NCI-H2029 treated with DMSO at 0.1 percent for 48 hours (cell line): ENCODE results near the gene FUT4.
"Not testable (repeated sequence)": the region's sequence is repeated elsewhere in the genome, so short reads cannot be mapped to it uniquely, and the experiment has no call there.

Experiments used
- DNase-seq: peaks from one replicate; lab custom pipeline; 2025; lab: John Stamatoyannopoulos, UW

Gene FUT4

GRCh38 chr11:94543695-94544645 is at the start of gene FUT4:
FUT4 (plus strand) TSS chr11:94543921; CDS start chr11:94544134, 213 bp downstream.
- peak; percentile 83 for DNase-seq

- DNase-seq = no peak
These were observed 49.5 kb upstream of the FUT4 start for GRCh38 chr11:94494126-94494680.

- no peak for DNase-seq
These were observed 43.5 kb upstream of the FUT4 start for GRCh38 chr11:94500181-94500580.

GRCh38 chr11:94501522-94501921 is 42.2 kb upstream of the FUT4 start:
- no peak for DNase-seq

GRCh38 chr11:94504689-94505293 is 38.9 kb upstream of the FUT4 start:
- DNase-seq = peak; percentile 63

- not testable (repeated sequence) for DNase-seq
These were observed 37.2 kb upstream of the FUT4 start for GRCh38 chr11:94506513-94506912.

- DNase-seq = no peak
These were observed 36.2 kb upstream of the FUT4 start for GRCh38 chr11:94507485-94507884.

- peak; percentile 6 for DNase-seq
These were observed 31.6 kb upstream of the FUT4 start, which contains the start of gene C11orf97 for GRCh38 chr11:94511932-94512781. C11orf97 (plus strand) TSS chr11:94512461; CDS start chr11:94512529, 68 bp downstream.

GRCh38 chr11:94513091-94513490 is 30.6 kb upstream of the FUT4 start:
- peak; percentile 59 for DNase-seq

- no peak for DNase-seq
These were observed 28.3 kb upstream of the FUT4 start for GRCh38 chr11:94515398-94515797.

- DNase-seq = no peak
These were observed 27.0 kb upstream of the FUT4 start for GRCh38 chr11:94516725-94517124.

- DNase-seq = no peak
These were observed 25.4 kb upstream of the FUT4 start for GRCh38 chr11:94518300-94518699.

GRCh38 chr11:94519478-94520084 is 24.1 kb upstream of the FUT4 start:
- peak; percentile 6 for DNase-seq

- no peak for DNase-seq
These were observed 22.0 kb upstream of the FUT4 start for GRCh38 chr11:94521684-94522083.

- no peak for DNase-seq
These were observed 19.4 kb upstream of the FUT4 start for GRCh38 chr11:94524341-94524740.

- no peak for DNase-seq
These were observed 18.0 kb upstream of the FUT4 start for GRCh38 chr11:94525546-94526324.

GRCh38 chr11:94526645-94527438 is 16.9 kb upstream of the FUT4 start:
- DNase-seq = no peak

GRCh38 chr11:94528551-94528950 is 15.2 kb upstream of the FUT4 start:
- no peak for DNase-seq

GRCh38 chr11:94532211-94532610 is 11.5 kb upstream of the FUT4 start:
- DNase-seq = no peak

- DNase-seq = no peak
These were observed 10.5 kb upstream of the FUT4 start for GRCh38 chr11:94533206-94533605.
